GM18951 (cell line): ENCODE results near the gene UST.
"Not testable (repeated sequence)": the region's sequence is repeated elsewhere in the genome, so short reads cannot be mapped to it uniquely, and the experiment has no call there.

ENCODE experiments used
- POLR2A ChIP-seq: IDR thresholded peaks from 4 replicates; pipeline ENCODE4 v1.6.1; 2011; ENCODE audit warnings: mild to moderate bottlenecking; ENCODE audit not compliant: insufficient read length, insufficient read depth; ENCODE audit errors: extremely low read depth
- in situ Hi-C: fragments of 300-500 bp; cut with MboI; formaldehyde crosslinking; loops from one replicate; pipeline ENCODE4 v1.12.0; 2022; ENCODE audit warnings: low sequenced_read_pairs, mixed read lengths, inconsistent platforms; ENCODE audit not compliant: unreplicated experiment

The UST gene

DNA sequence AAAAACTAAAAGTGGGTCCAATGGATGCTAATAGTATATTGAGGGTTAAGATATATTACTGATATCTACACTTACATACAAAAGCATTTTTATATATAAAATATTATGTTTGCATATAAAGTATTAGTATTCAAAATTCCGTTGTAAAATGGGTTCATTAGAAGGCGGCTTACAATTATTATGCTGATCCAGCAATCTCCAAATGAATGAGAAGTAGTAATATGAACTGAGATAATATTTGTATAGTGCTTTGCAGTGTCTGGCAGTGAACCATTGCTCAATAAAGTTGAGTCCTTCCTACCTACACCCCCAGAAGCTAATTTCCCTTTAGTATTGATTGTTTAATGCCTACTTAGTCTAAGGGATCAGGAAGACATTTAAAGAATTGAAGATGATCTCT is 146.2 kb downstream of the UST start:
- in situ Hi-C loops: no loop called here

DNA sequence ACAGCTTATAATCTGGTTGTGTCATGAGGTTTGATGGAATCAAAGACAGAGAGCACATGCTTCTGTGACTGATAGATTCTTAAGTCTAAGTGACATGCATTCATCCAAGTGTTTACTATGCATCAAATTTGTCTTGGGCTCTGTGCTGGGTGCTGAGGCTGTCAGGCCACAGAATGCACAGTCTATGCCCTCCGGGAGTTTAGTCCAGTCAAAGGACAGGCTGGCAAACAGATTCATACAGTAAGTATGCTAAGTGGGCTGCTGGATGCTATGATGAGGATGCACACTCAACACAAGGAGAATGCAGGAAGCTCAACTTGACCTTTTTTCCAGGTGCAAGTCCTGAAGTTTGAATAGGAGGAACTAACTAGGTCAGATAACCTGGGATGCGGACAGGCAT is 146.7 kb downstream of the UST start:
- TF ChIP-seq POLR2A: no peak
- in situ Hi-C loops: no loop called here

More for the DNA sequence above, 146.2 kb downstream of the UST start:
- no peak for TF ChIP-seq POLR2A

DNA sequence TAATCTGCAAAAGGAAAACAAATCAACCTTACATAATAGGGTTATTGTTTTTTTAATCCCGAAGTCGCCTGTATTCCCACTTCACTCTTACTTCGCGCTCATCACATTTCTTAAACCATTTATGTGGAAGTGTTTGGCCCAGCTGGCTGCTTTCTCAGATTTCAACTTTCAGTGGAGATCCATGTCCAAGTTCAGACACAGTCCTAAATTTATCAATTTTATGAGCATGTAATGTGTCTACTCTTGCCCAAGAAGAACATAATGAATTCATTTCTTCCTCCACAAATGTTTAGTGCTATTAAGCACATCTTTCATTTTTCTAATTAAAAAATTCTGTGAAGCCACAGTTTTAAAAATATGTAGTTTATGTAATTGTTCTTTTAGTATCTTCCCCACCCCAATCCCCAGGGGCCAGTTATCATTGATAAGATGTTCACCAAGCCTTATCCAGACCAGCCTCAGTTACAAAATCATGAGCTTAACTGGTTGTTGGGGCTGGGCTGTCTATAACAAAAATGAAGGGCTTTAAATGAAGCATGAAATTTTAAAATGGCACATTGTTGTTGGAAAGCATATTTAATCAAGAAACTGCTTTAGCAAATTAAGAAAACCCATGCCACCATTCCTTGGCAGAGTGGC is 151.7 kb downstream of the UST start:
- in situ Hi-C loops: no loop called here

DNA sequence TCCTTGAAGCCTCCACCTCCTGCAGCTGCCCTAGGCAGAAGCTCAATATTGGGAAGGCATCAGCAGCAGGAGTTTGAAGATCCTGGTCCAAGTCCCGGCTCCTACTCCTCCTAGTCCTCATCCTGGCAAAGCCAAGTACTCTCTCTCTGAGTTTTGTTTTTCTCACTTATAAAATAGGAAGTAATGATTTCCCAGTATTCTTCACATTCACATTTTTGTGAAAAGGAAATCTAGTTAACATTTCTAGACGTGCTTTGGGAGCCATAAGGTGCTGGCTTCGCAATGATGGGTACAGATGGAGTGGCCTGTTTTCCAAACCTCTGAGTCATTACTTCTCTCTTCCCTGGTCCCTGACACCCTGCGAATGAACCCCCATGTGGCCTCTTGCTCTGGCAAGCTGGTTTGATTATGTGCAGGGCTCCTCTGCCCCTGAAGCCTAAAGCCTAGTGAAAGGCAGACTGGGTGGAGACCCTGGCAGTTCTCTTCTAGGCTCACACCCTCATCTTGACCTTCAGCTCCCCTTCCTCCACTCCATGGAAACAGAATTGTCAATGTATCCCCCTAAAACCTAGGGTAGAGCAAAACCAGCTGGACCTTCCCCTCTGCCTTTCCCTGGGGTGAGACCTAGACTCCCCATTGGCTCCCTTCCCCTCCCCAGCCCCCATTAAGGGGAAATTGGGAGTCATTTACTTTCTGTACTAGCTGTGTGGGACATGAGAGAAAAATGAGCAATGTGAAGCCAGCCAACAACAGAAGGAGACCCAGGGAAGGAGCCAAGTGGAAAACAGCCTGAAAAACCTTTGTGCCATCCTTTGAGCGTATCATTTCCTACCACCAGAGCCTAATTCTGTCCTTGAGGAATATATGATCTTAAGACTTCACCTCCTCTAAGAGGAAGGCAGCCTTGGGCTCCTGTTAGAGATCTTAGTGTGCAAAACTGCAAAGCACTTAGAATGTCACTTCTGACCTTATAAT is 158.4 kb downstream of the UST start:
- in situ Hi-C loops: no loop called here
- no peak for TF ChIP-seq POLR2A

More for the DNA sequence above, 151.7 kb downstream of the UST start:
- no peak for TF ChIP-seq POLR2A

DNA sequence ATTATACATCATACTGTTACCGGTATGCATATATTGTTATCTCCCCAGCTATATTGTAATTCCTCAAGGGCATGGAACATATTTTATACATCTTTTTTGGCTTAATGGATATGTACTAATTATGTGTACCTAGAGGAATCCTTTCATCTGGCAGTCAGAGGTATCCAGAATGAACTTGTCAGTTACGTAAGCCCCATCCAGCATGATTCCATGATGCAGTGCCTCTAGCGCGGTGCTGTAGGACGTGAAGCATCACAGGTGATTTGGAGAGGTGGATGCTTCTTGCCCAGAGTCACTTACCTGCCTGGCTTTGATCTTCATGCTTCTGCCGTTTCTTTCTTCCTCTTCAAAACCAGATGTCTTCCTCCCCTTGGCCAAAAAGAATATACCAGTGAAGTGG is 159.1 kb downstream of the UST start:
- no peak for TF ChIP-seq POLR2A
- in situ Hi-C loops: no loop called here

DNA sequence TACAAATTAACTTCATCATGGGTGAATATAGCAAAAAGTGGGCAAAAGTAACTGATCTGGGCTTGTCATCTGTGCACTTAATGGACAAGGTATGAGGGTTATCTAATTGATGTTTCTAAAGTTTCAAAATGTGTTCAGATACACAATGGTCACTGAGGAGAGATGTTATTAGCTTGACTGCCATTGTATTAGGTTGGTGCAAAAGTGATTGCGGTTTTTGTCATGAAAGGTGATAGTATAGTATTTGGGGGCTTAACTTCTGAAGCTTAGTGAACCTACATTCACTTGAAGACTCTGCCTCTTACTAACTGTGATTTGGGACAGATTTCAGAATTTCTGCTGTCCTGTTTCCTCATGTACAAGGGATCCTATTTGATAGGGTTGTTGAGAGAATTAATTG is 159.6 kb downstream of the UST start:
- in situ Hi-C loops: no loop called here
- TF ChIP-seq POLR2A: no peak

DNA sequence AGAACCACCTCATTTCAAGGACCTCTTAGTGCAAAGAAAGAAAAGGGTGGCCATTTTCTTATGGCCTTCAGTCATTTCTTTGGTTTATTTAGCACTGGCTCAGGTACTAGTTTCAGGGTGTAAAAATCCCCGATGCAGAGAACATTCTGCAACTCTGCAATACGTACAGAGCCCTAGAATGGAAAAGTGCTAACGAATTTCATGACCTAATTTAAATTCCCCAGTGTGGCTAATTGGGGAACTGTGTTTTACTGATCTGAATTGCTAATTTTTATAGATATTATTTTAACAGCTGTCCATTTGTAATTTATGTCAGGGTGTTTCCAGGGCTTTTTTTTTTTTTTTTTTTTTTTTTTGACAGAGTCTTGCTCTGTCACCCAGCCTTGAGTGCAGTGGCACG is 160.7 kb downstream of the UST start:
- TF ChIP-seq POLR2A: no peak
- in situ Hi-C loops: no loop called here

DNA sequence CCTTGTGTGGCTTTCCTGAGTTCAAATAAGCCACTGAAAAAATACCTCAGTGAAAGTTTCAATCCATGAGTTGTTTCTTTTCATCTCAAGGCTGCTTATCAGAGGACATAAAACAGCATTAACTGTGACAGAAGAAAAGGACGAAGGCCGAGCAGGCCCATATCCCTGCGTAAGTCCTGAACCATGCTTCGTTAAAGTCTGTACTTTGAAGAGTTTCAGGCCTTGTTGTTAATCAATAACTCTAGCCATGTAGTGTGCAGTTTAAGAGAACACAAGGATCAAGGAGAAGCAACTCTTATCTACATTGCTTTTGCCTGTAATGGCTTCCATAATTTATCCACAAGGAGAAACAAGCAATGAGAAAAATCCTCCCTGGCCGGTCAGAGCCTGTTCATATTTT is 165.4 kb downstream of the UST start:
- TF ChIP-seq POLR2A: no peak
- in situ Hi-C loops: no loop called here

DNA sequence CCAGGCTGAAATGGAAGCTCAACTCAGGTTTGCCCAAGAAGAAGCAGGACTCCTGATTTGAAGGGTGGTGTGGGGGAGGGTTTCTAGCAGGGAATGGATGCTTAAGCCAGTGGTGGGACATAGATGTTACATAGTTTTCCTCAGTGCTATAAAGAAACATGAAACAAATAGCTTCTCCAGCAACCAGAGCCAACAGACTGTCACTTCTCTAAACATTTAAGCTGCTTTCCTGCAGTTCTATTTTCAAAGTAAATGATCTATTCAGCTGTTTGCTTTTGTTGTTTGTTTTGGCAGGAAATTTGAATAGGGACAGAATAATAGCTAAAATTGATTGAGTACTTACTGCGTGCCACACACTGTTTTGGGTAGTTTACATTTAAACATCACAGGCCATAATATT is 169.0 kb downstream of the UST start:
- in situ Hi-C loops: no loop called here
- no peak for TF ChIP-seq POLR2A

DNA sequence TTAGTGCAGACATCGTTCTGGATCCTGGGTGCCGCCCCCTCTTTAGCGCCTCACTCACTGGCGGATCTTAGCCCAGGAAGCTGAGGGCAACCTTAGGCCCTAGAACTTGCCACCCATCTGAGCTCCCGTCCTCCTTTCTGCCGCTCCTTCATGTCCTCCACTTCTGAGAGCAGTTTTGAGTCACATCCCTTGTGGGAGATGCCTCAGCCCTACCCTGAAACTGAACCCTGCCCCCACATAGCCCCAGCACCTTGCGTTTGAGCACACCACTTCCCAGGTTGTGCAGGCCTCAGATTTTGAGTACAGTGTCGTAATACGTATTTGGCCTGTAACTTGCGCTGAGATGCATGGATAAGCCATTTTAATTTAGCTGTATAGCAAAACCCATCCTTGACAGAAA is 169.7 kb downstream of the UST start:
- in situ Hi-C loops: not testable (repeated sequence)

DNA sequence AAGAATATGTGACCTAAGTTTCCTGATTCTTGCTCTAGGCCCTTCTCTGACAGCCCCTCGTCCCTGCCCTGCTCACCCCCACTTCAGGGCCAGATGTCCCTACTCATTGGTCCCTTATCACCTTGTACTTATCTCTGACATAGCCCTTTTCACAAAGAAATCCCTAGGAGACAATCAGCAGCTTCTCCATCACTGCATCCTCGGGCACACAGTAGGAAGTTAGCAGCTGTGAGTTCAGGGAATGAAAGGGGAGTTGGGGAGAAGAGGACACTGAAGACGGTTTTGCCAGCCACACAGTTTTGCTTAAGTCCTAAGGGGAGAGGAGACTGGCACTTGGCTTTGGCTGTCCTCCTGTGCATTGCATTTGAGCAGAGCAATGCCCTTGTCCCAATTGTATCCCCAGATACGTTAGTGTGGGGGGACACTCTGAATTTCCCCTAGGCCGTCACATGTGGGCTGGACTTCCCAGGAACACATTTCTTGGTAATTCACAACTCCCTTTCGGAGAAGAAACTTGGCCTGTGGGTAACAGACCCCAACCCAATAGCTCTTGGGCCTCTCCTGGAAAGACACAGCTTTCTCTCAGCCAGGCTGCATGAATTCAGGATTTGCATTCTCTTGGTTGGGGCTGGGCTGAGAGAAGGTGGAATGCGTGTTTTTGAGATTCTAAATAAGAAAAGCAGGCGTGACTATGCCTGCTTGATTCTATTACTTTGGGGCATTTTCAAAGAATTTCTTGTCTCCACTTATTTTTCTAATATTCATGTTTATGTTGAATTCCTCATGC is 177.6 kb downstream of the UST start:
- in situ Hi-C loops: no loop called here
- no peak for TF ChIP-seq POLR2A

DNA sequence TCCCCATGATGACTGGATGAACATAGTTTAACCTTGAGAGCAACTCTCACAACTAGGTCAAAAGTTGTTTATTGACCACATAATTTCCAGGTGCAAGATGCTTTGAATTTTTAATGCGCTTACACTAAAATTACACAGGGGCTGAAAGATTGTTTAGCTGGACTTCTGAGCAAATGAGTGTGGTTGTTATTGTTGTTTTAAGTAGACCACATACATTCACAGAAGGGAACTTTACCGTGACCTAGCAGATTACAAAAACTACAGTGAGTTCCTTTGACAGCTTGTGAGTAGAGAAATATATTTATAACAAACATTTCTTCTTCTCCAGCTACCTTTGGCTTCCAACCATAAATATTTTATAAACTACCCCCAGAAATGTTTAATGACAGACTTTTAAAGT is 178.9 kb downstream of the UST start:
- in situ Hi-C loops: no loop called here
- TF ChIP-seq POLR2A: no peak

DNA sequence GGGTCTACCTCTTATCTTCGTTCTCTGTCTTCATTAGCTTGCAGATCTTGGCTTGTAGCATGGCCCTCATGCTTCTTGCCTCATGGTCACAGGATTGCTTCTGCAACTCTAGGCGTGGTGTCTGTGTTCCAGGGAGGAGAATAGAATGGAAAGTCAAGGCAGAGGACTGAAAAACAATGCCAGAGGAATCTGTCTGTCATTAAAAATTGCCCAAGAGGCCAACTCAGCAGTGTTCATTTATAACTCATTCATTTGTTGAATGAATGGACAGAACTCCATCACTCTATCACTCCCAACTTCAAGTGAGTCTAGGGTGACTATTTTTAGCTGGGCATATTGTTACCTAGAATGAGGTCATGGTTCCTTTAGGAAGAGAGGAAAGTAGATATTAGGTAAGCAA is 179.6 kb downstream of the UST start:
- in situ Hi-C loops: no loop called here
- no peak for TF ChIP-seq POLR2A

DNA sequence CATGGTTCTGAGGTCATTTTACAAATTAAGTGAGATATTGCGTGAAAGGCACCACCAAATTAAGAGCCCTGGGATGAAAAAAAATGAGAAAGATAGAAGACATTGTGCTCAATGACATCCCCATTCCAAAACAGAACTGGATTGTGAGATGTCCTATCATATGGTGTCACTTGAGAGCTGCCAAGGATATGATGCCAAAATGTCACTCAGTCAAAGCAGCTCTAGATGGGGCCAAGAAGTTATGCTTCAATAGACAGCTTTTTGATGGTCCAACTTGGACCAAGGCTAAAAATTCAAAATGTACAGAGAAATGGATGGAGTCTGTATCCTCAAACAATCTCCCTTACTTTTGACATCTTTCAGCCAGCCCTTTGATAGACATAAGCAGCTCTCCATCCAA is 180.8 kb downstream of the UST start:
- TF ChIP-seq POLR2A: no peak
- in situ Hi-C loops: no loop called here

DNA sequence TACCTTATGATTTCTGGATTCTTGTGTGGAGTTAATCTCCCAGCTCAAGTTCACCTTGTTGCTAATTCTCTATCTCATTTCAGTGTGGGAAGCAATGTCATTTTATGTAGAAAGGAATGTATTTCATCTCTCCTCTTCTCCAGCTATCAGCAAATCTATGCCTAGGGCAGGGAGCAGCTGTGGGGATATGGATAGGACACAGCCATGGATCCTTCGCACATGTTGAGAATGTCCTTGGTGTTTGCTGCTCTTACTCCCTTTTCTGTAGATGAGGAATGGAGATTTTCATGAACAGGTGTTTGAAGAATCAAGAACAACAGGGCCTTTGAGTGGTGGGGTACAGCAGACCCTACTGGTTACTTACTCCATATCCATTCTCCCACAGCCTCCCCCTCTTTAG is 182.0 kb downstream of the UST start:
- in situ Hi-C loops: no loop called here
- no peak for TF ChIP-seq POLR2A
